Astrocyte of the spinal cord (primary cell): ENCODE data around the gene TRPV3.
"Not testable (repeated sequence)": the region's sequence is repeated elsewhere in the genome, so short reads cannot be mapped to it uniquely, and the experiment has no call there.

Source experiments
- DNase-seq: peaks from one replicate; pipeline ENCODE4 v3.0.0; 2011; ENCODE audit warnings: low read depth, low spot score
- H3K4me3 ChIP-seq: 2 replicates; pipeline ENCODE4 v1.5.1; 2011; ENCODE audit warnings: low read depth, mild to moderate bottlenecking, low read length, moderate library complexity
- CTCF ChIP-seq: IDR thresholded peaks from 2 replicates; pipeline ENCODE4 v1.5.1; 2012; ENCODE audit warnings: low read depth, mild to moderate bottlenecking, low read length, inconsistent platforms
- in situ Hi-C: cut with HindIII; loops from 2 replicates; pipeline ENCODE4 v1.10.0; 2017; ENCODE audit warnings: low sequenced_read_pairs

TRPV3 gene

GRCh38 chr17:3566551-3566950, 8.9 kb upstream of the TRPV3 start:
- DNase-seq, result no peak
- TF ChIP-seq CTCF, result no peak
- in situ Hi-C loops, result no loop called here
- no peak overlapping the region for H3K4me3 ChIP-seq

GRCh38 chr17:3565143-3565542, 7.5 kb upstream of the TRPV3 start:
- no peak for DNase-seq
- H3K4me3 ChIP-seq, result no peak overlapping the region
- TF ChIP-seq CTCF, result no peak
- in situ Hi-C loops, result no loop called here

- H3K4me3 ChIP-seq, DNase-seq, in situ Hi-C loops: not testable (repeated sequence)
These were observed 6.6 kb upstream of the TRPV3 start for GRCh38 chr17:3564241-3564640.

GRCh38 chr17:3559270-3559645, 1.6 kb upstream of the TRPV3 start:
- TF ChIP-seq CTCF, result no peak
- DNase-seq, result no peak
- in situ Hi-C loops, result no loop called here
- H3K4me3 ChIP-seq, result no peak overlapping the region

GRCh38 chr17:3558603-3559269, 1.1 kb upstream of the TRPV3 start:
- in situ Hi-C loops, result no loop called here
- DNase-seq, result peak; percentile 2
- no peak for TF ChIP-seq CTCF
- H3K4me3 ChIP-seq, result no peak overlapping the region

GRCh38 chr17:3556916-3557767, 470 bp downstream of the TRPV3 start:
- in situ Hi-C loops, result no loop called here
- no peak for TF ChIP-seq CTCF
- no peak for DNase-seq
- no peak overlapping the region for H3K4me3 ChIP-seq

- in situ Hi-C loops, result no loop called here
These were observed 1.2 kb downstream of the TRPV3 start for GRCh38 chr17:3556239-3556915.

More at GRCh38 chr17:3556239-3556915, 1.2 kb downstream of the TRPV3 start:
- no peak for DNase-seq
- H3K4me3 ChIP-seq, result no peak overlapping the region
- TF ChIP-seq CTCF, result no peak
